Common myeloid progenitor, CD34-positive (primary cell): ENCODE data around the gene PPIP5K2.

Experiments
- CTCF ChIA-PET: fragments of 350-600 bp; sonication (Branson Sonifier 250); formaldehyde crosslinking; loops from one replicate; lab custom pipeline; 2021; ENCODE audit warnings: antibody characterized with exemption; lab: Charles Lee
- POLR2A ChIA-PET: fragments of 350-600 bp; sonication (Branson Sonifier 250); formaldehyde crosslinking; loops from one replicate; lab custom pipeline; 2021; ENCODE audit warnings: antibody characterized with exemption; lab: Charles Lee
- DNase-seq, 3 donors: peaks; one replicate each; pipeline versions ENCODE4 v3.0.0 to v3.0.0-alpha.2; 2013
- H3K27ac ChIP-seq, 2 experiments: 1 replicate in 1 of 2; 2 replicates in 1 of 2; pipeline ENCODE4 v1.7.0; 2013; ENCODE audit warnings: inconsistent platforms in 2 of 2, low read length in 2 of 2, mild to moderate bottlenecking in 2 of 2, low read depth in 1 of 2, moderate library complexity in 1 of 2; ENCODE audit not compliant: severe bottlenecking in 2 of 2, insufficient read depth in 1 of 2, poor library complexity in 1 of 2
- H3K27me3 ChIP-seq, 5 experiments: replicated peaks in 2 of 5; 1 replicate in 3 of 5; 2 replicates in 2 of 5; pipeline versions ENCODE4 v1.6.1 to v1.7.0; 2013; ENCODE audit warnings: low read length in 4 of 5, mild to moderate bottlenecking in 2 of 5, moderate library complexity in 2 of 5, inconsistent platforms in 1 of 5; ENCODE audit not compliant: insufficient read depth in 5 of 5, control insufficient read depth in 4 of 5
- H3K36me3 ChIP-seq, 4 experiments: 1 replicate in 2 of 4; 2 replicates in 2 of 4; pipeline versions ENCODE4 v1.6.1 to v1.7.0; 2013; ENCODE audit warnings: low read length in 3 of 4, control low read depth in 1 of 4, mild to moderate bottlenecking in 1 of 4; ENCODE audit not compliant: control insufficient read depth in 4 of 4, insufficient read depth in 4 of 4
- H3K4me1 ChIP-seq, 4 experiments: 1 replicate in 3 of 4; 2 replicates in 1 of 4; pipeline versions ENCODE4 v1.6.1 to v1.7.1; 2013; ENCODE audit warnings: low read length in 3 of 4, mild to moderate bottlenecking in 3 of 4, control low read depth in 1 of 4, inconsistent platforms in 1 of 4, moderate library complexity in 1 of 4; ENCODE audit not compliant: control insufficient read depth in 4 of 4, insufficient read depth in 4 of 4; ENCODE audit errors: control extremely low read depth in 1 of 4
- H3K4me3 ChIP-seq, 7 experiments: 1 replicate in 4 of 7; 2 replicates in 3 of 7; pipeline versions ENCODE4 v1.5.1 to v1.7.0; 2013; ENCODE audit warnings: mild to moderate bottlenecking in 7 of 7, low read length in 6 of 7, moderate library complexity in 6 of 7, inconsistent platforms in 2 of 7, low read depth in 2 of 7, control low read depth in 1 of 7; ENCODE audit not compliant: insufficient read depth in 4 of 7, control insufficient read depth in 1 of 7; ENCODE audit errors: extremely low read depth in 1 of 7
- H3K9me3 ChIP-seq, 5 experiments: 1 replicate in 4 of 5; 2 replicates in 1 of 5; pipeline versions ENCODE4 v1.6.1 to v1.7.1; 2013; ENCODE audit warnings: low read length in 4 of 5, mild to moderate bottlenecking in 2 of 5, inconsistent platforms in 1 of 5, low read depth in 1 of 5, moderate library complexity in 1 of 5; ENCODE audit not compliant: control insufficient read depth in 4 of 5, insufficient read depth in 2 of 5; ENCODE audit errors: control extremely low read depth in 1 of 5
- WGBS: methylation state at CpG from one replicate; pipeline ENCODE4 v1.1.5; 2013; ENCODE audit not compliant: insufficient coverage; 5-methylcytosine and 5-hydroxymethylcytosine counted together

The PPIP5K2 gene

GRCh38 chr5:103148213-103148612 is 28.1 kb downstream of the PPIP5K2 start:
- no CpG with 5 or more reads among the region's 1 CpG for WGBS
- no peaks in the 10 kb centered on the region for H3K9me3 ChIP-seq
- H3K4me1 ChIP-seq = peaks cover 0 to 3% (median 0%) of the 10 kb centered on the region in 4 experiments
- no peak overlapping the region for H3K4me3 ChIP-seq
- H3K27ac ChIP-seq = no peak overlapping the region
- no peak for DNase-seq
- no peaks in the 10 kb centered on the region for H3K27me3 ChIP-seq
- POLR2A ChIA-PET = no interaction called here
- H3K36me3 ChIP-seq = peaks cover 6 to 26% (median 15%) of the 10 kb centered on the region in 4 experiments
- CTCF ChIA-PET = no interaction called here

GRCh38 chr5:103151156-103151555 is 31.1 kb downstream of the PPIP5K2 start:
- Histone ChIP-seq H3K36me3 (peaks cover 6 to 39% (median 22%) of the 10 kb centered on the region in 4 experiments), H3K27ac (no peak overlapping the region), H3K4me1 (no peaks in the 10 kb centered on the region), H3K4me3 (no peak overlapping the region), H3K27me3 (no peaks in the 10 kb centered on the region), H3K9me3 (no peaks in the 10 kb centered on the region)
- POLR2A ChIA-PET = no interaction called here
- CTCF ChIA-PET = no interaction called here
- DNase-seq = no peak
- WGBS = no CpG with 5 or more reads among the region's 1 CpG

GRCh38 chr5:103166706-103167105 is 46.6 kb downstream of the PPIP5K2 start:
- Histone ChIP-seq H3K36me3 (peaks cover 8 to 42% (median 21%) of the 10 kb centered on the region in 4 experiments), H3K27me3 (no peaks in the 10 kb centered on the region), H3K4me3 (no peak overlapping the region), H3K4me1 (no peaks in the 10 kb centered on the region), H3K27ac (no peak overlapping the region), H3K9me3 (no peaks in the 10 kb centered on the region)
- DNase-seq = peak in 2 of 3 donors; percentile 3 to 13
- CTCF ChIA-PET = no interaction called here
- POLR2A ChIA-PET = interaction anchor here (0.7 kb wide), 1 partner anchor 362 kb away, joined by 4 read pairs; no protein-coding TSS in a partner anchor

- no CpG with 5 or more reads among the region's 1 CpG for WGBS
- Histone ChIP-seq H3K27ac (no peak overlapping the region), H3K36me3 (peaks cover 6 to 35% (median 19%) of the 10 kb centered on the region in 4 experiments), H3K4me3 (no peak overlapping the region), H3K4me1 (no peaks in the 10 kb centered on the region), H3K27me3 (no peaks in the 10 kb centered on the region), H3K9me3 (no peaks in the 10 kb centered on the region)
- ChIA-PET POLR2A (no interaction called here), CTCF (no interaction called here)
- no peak for DNase-seq
Measured at GRCh38 chr5:103174147-103174546, 54.0 kb downstream of the PPIP5K2 start.

- ChIA-PET POLR2A (no interaction called here), CTCF (interaction anchor here (2.0 kb wide), 1 partner anchor 47 kb away, joined by 9 read pairs; no protein-coding TSS in a partner anchor)
- Histone ChIP-seq H3K27ac (no peak overlapping the region), H3K4me1 (no peaks in the 10 kb centered on the region), H3K27me3 (no peaks in the 10 kb centered on the region), H3K4me3 (no peak overlapping the region), H3K9me3 (no peaks in the 10 kb centered on the region), H3K36me3 (peaks cover 11 to 45% (median 28%) of the 10 kb centered on the region in 4 experiments)
- no peak for DNase-seq
- 91% methylated on average over 4 of the region's 4 CpGs for WGBS
Measured at GRCh38 chr5:103177543-103177942, 57.4 kb downstream of the PPIP5K2 start.

- peak in 2 of 3 donors; percentile 6 to 17 for DNase-seq
- Histone ChIP-seq H3K4me3 (no peak overlapping the region), H3K27ac (no peak overlapping the region), H3K9me3 (no peaks in the 10 kb centered on the region), H3K4me1 (no peaks in the 10 kb centered on the region), H3K27me3 (no peaks in the 10 kb centered on the region), H3K36me3 (peaks cover 12 to 49% (median 30%) of the 10 kb centered on the region in 4 experiments)
- ChIA-PET CTCF (interaction anchor here (2.0 kb wide), 1 partner anchor 46 kb away, joined by 9 read pairs; no protein-coding TSS in a partner anchor), POLR2A (no interaction called here)
- WGBS = no CpG with 5 or more reads among the region's 2 CpGs
Measured at GRCh38 chr5:103178167-103178566, 58.1 kb downstream of the PPIP5K2 start.

- no peak overlapping the region for H3K4me3 ChIP-seq
- no peaks in the 10 kb centered on the region for H3K9me3 ChIP-seq
- no peak for DNase-seq
- peaks cover 10 to 68% (median 42%) of the 10 kb centered on the region in 4 experiments for H3K36me3 ChIP-seq
- POLR2A ChIA-PET = no interaction called here
- 97% methylated on average over 7 of the region's 8 CpGs for WGBS
- H3K27me3 ChIP-seq = no peaks in the 10 kb centered on the region
- CTCF ChIA-PET = no interaction called here
- H3K27ac ChIP-seq = no peak overlapping the region
- no peaks in the 10 kb centered on the region for H3K4me1 ChIP-seq
Measured at GRCh38 chr5:103186152-103186551, 66.1 kb downstream of the PPIP5K2 start.
